ENCODE data around the gene CHDH.

CHDH gene

DNA sequence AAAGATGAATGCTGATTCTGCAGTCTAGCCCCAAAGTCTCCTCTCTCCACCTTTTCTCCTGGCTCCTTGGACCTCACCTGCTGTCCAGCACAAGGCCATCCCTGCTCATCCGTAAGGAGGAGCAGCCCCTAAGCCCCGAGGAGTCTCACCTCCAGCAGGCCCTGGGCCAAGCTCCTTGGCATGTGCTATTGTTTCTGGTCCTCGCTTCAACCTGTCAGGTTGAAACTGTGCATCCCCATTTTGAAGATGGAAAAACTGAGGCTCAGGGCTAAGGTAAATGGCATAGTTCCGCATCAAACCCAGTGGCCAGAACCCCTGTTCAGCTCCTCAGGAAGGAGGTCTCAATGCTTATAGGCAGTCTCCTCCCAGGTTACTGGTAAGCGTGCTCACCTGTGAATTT, 26.1 kb downstream of the CHDH start:
- TF ChIP-seq, protein P1, sequence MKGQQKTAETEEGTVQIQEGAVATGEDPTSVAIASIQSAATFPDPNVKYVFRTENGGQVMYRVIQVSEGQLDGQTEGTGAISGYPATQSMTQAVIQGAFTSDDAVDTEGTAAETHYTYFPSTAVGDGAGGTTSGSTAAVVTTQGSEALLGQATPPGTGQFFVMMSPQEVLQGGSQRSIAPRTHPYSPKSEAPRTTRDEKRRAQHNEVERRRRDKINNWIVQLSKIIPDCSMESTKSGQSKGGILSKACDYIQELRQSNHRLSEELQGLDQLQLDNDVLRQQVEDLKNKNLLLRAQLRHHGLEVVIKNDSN (IDR thresholded peaks at IDR 0.05), result no peak
- no peak for TF ChIP-seq NFIC (IDR thresholded peaks at IDR 0.05)
- TF ChIP-seq, protein P2, sequence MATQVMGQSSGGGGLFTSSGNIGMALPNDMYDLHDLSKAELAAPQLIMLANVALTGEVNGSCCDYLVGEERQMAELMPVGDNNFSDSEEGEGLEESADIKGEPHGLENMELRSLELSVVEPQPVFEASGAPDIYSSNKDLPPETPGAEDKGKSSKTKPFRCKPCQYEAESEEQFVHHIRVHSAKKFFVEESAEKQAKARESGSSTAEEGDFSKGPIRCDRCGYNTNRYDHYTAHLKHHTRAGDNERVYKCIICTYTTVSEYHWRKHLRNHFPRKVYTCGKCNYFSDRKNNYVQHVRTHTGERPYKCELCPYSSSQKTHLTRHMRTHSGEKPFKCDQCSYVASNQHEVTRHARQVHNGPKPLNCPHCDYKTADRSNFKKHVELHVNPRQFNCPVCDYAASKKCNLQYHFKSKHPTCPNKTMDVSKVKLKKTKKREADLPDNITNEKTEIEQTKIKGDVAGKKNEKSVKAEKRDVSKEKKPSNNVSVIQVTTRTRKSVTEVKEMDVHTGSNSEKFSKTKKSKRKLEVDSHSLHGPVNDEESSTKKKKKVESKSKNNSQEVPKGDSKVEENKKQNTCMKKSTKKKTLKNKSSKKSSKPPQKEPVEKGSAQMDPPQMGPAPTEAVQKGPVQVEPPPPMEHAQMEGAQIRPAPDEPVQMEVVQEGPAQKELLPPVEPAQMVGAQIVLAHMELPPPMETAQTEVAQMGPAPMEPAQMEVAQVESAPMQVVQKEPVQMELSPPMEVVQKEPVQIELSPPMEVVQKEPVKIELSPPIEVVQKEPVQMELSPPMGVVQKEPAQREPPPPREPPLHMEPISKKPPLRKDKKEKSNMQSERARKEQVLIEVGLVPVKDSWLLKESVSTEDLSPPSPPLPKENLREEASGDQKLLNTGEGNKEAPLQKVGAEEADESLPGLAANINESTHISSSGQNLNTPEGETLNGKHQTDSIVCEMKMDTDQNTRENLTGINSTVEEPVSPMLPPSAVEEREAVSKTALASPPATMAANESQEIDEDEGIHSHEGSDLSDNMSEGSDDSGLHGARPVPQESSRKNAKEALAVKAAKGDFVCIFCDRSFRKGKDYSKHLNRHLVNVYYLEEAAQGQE (IDR thresholded peaks at IDR 0.05; ENCODE audit: low read depth), result no peak

DNA sequence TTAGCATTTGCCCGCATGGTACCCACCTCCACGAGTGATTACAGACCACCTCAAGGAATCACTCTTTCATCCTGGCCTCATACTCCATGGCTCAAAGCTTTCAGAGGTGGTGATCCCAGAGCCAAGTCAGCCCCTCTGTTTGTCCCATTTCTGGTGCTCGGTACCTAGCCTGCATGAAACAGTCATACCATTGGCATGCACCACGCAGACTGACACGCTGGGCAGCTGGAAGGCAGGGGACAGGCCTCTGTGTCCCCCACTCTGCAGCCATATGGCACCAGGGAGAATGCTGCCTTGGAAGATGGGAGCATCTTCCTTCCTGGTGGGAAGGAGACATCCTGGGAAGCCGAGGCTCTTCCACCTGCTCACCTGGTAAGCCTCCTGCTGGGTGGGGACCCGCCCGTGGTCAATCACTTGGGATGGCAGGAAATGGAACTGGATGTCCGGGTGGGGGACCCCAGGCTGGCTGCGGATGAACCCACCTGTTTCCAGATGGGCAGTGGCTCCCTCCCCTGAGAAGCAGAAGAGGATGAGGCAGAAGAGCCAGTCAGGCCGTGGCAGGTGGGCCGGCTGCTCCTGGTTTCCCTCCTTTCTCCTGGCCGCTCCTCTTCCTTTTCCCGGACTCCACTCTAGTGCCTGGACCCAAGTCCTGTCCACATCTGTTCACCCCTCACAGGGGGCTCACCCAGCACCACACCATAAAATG, 26.9 kb downstream of the CHDH start:
- no peak for TF ChIP-seq NFIC (IDR thresholded peaks at IDR 0.05)
- TF ChIP-seq ZBTB7A (IDR thresholded peaks at IDR 0.05; ENCODE audit: low read depth), result no peak
- no peak for TF ChIP-seq TEAD4 (IDR thresholded peaks at IDR 0.05)
- TF ChIP-seq TAF1 (IDR thresholded peaks at IDR 0.05; ENCODE audit: low read depth), result no peak
- TF ChIP-seq CEBPB (IDR thresholded peaks at IDR 0.05), result no peak
- no peak for TF ChIP-seq FOXM1 (IDR thresholded peaks at IDR 0.05; ENCODE audit: borderline replicate concordance, low read depth)

DNA sequence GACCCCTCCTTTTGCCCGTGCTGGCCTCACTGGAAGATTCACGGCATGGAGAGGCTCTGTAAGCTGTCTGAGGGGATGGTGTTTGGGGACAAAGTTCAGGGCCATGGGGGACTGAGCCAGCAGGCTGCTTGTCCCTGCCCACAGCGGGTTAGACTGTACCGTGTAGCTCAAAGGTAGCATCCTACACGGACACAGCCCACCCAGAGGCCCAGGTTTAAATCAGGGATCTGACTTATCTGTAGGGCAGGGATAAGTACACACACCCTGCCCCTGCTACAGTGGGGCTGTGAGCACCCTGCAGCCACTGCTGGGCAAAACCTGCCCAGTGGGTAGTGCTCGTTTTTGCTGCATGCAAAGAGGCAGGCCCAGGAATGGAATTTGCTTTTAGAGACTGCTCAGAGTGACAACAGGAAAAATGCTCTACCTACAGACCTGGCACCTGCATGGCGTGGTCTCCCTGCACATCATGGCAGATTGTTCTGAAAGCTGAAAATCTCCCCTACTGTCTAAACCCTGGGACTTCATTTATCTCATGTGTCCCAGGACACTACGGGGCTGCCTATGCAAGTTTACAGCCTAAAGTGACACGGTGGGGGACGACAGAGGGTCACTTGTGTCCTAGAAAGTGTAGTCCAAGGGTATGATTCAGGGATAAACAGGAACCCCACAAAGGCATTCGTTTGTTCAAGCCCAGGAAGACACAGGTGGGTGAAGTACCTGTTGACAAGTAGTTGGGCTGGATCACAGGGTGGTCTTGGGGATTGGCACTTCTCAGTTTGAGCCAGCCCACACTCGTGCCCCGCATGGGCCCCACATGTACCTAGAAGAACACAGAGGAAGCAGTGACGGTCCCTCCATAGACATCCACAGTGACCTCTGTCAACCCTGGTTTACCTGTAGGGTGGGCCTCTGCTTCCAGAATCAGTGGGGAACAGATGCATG, 27.7 kb downstream of the CHDH start:
- TF ChIP-seq, protein P1 (IDR thresholded peaks at IDR 0.05), result no peak
- TF ChIP-seq FOXM1 (IDR thresholded peaks at IDR 0.05; ENCODE audit: borderline replicate concordance, low read depth), result no peak
- TF ChIP-seq EGR1 (IDR thresholded peaks at IDR 0.05), result no peak
- TF ChIP-seq TCF12 (IDR thresholded peaks at IDR 0.05; ENCODE audit: low read depth), result no peak
- TF ChIP-seq, protein P3, sequence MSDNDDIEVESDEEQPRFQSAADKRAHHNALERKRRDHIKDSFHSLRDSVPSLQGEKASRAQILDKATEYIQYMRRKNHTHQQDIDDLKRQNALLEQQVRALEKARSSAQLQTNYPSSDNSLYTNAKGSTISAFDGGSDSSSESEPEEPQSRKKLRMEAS (IDR thresholded peaks at IDR 0.05), result no peak
- no peak for TF ChIP-seq TAF1 (IDR thresholded peaks at IDR 0.05; ENCODE audit: low read depth)
- TF ChIP-seq YY1 (IDR thresholded peaks at IDR 0.05; ENCODE audit: low read depth), result no peak

DNA sequence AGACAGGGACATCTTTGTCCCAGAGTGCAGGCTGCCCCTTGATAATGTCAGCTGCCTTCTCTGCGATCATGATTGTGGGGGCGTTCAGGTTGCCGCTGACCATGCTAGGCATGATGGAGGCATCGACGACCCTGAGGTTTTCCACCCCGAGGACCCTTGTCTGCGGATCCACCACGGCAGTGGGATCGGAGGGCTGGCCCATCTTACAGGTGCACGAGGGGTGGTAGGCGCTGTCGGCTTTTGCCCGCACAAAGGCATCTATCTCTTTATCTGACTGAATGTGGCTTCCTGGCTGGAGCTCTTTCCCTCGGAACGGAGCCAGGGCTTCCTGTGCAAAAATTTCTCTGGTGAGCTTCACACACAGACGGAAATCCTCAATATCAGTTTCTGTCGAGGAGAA, 28.4 kb downstream of the CHDH start:
- no peak for TF ChIP-seq RAD21 (IDR thresholded peaks at IDR 0.05; ENCODE audit: low read depth)

DNA sequence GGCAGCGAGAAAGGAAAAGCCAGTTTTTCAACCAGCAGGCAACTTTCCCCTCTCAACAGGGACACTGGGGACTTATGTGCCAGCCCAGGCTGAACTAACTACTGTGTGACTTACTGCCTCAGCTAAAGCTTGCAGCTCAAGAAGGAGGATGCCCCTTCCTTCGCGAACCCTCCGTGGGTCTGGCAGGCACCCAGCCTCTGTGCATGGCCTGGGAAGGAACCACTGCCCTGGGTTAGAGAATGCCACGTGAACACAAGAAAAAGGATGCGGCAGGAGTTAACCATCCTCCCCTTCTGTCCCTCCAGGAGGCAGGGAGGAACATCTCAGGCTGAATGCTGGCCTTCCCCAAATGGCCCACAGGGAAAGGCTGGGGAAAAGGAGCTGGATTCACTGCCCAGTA, 29.0 kb downstream of the CHDH start:
- TF ChIP-seq EGR1 (IDR thresholded peaks at IDR 0.05) (no peak), CREB1 (IDR thresholded peaks at IDR 0.05; ENCODE audit: low read depth) (no peak), CEBPB (IDR thresholded peaks at IDR 0.05) (no peak), TEAD4 (IDR thresholded peaks at IDR 0.05) (no peak), NFIC (IDR thresholded peaks at IDR 0.05) (no peak), TCF12 (IDR thresholded peaks at IDR 0.05; ENCODE audit: low read depth) (no peak), TAF1 (IDR thresholded peaks at IDR 0.05; ENCODE audit: low read depth) (no peak), FOXM1 (IDR thresholded peaks at IDR 0.05; ENCODE audit: borderline replicate concordance, low read depth) (no peak), RAD21 (IDR thresholded peaks at IDR 0.05; ENCODE audit: low read depth) (no peak), ZBTB7A (IDR thresholded peaks at IDR 0.05; ENCODE audit: low read depth) (no peak), EP300 (IDR thresholded peaks at IDR 0.05; ENCODE audit: borderline replicate concordance) (no peak), YY1 (IDR thresholded peaks at IDR 0.05; ENCODE audit: low read depth) (no peak)
- TF ChIP-seq, protein P2 (IDR thresholded peaks at IDR 0.05; ENCODE audit: low read depth), result no peak
- TF ChIP-seq, protein P1 (IDR thresholded peaks at IDR 0.05), result no peak
- TF ChIP-seq, protein P3 (IDR thresholded peaks at IDR 0.05), result no peak

DNA sequence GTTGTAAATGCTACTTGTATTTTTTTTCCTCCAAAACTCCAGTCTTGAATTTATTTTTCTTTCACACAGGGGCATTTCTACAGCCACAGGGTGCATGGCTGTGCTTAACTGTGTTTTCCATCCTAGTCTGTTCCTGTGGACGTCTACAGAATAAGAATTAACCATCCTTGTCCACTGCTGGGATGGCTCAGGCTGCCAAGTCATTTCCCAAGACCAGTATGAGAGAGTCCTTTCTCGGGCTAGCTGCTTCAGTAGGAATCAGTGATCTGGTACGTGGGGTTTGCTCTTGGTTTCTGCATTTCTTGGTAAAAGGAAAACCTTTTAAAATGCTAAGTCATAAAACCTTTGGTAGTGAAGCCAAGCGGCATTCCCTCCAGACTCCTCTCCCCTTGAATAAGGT, 29.8 kb downstream of the CHDH start:
- no peak for TF ChIP-seq TAF1 (IDR thresholded peaks at IDR 0.05; ENCODE audit: low read depth)
- no peak for TF ChIP-seq EP300 (IDR thresholded peaks at IDR 0.05; ENCODE audit: borderline replicate concordance)
- TF ChIP-seq, protein P3 (IDR thresholded peaks at IDR 0.05), result no peak
- no peak for TF ChIP-seq YY1 (IDR thresholded peaks at IDR 0.05; ENCODE audit: low read depth)
- TF ChIP-seq EGR1 (IDR thresholded peaks at IDR 0.05), result no peak
- no peak for TF ChIP-seq CREB1 (IDR thresholded peaks at IDR 0.05; ENCODE audit: low read depth)
- no peak for TF ChIP-seq TEAD4 (IDR thresholded peaks at IDR 0.05)
